ENCODE data around the gene NPAS3.

NPAS3 gene

DNA sequence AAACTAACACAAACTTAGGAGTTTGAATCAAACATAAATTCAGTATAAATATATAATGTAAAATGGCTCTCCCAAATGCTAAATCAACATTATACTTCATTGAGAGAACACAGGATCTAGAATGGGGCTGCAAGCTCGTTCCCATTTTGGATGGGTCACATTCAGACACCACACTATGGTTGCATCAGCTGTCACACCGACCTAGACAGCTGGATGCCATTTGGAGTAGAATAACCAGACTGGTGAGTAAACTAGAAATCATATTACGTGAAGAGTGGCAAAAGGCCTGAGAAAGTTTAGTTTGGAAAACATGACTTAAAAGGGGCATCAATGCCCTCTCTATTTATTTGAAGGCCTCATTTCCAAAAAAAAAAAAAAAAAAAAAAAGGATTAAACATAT, 430.4 kb downstream of the NPAS3 start:
- Histone ChIP-seq H3K27ac (ENCODE audit: low read depth, low read length) (no peak overlapping the region), H3K9me3 (ENCODE audit: control insufficient read depth in 5 of 5, low read length in 5 of 5) (no peaks in the 10 kb centered on the region), H3K4me3 (ENCODE audit: low read depth in 1 of 5, low read length in 5 of 5) (no peak overlapping the region), H3K9ac (ENCODE audit: low read length in 5 of 5) (no peak overlapping the region), H3K4me1 (ENCODE audit: control insufficient read depth in 5 of 5, insufficient read depth in 5 of 5, low read length in 5 of 5) (no peaks in the 10 kb centered on the region), H3K36me3 (ENCODE audit: control insufficient read depth in 5 of 5, insufficient read depth in 5 of 5, low read length in 5 of 5) (no peaks in the 10 kb centered on the region), H3K27me3 (ENCODE audit: control insufficient read depth in 5 of 5, insufficient read depth in 4 of 5, low read length in 5 of 5) (no peaks in the 10 kb centered on the region)

DNA sequence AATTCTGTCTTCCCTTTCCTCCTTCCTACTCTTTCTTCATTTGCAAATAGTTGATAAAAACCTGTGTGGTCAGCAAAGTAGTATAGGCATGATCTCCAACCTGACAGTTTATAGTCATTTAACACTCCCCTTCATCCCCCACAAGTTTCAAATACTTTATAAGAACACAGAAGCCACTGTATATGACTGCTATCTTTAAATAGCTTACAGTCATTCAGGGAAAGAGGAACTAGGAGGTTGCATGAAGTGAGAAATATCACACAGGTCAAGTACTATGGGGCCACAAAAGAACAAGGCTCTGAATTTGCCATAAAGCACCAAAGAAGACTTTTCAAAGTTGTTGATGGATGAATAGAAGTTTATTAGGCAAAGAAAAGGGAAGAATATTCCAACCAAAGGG, 431.3 kb downstream of the NPAS3 start:
- Histone ChIP-seq H3K4me3 (ENCODE audit: low read depth in 1 of 5, low read length in 5 of 5) (no peak overlapping the region), H3K27ac (ENCODE audit: low read depth, low read length) (no peak overlapping the region)

DNA sequence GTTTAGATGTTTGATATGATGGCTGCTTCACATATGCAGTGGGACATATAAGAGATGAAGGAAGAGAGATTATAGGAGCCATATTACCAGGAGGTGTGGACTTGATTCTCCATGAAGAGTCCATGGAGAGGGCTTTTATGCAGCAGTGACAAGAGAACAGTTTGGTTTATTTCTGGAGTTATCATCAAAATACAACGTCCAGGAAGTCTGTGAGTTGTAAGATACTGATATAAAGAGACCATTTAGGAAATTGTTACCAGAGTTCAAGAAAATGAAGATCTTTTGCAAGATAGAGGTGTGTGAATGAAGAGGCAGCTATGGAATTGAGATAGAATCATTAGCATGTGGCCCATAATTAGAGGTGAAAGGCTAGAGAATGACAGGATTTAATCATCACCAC, 431.7 kb downstream of the NPAS3 start:
- H3K9me3 ChIP-seq (ENCODE audit: control insufficient read depth in 5 of 5, low read length in 5 of 5), result no peaks in the 10 kb centered on the region
- H3K9ac ChIP-seq (ENCODE audit: low read length in 5 of 5), result no peak overlapping the region
- no peaks in the 10 kb centered on the region for H3K4me1 ChIP-seq (ENCODE audit: control insufficient read depth in 5 of 5, insufficient read depth in 5 of 5, low read length in 5 of 5)
- H3K4me3 ChIP-seq (ENCODE audit: low read depth in 1 of 5, low read length in 5 of 5), result no peak overlapping the region
- H3K27me3 ChIP-seq (ENCODE audit: control insufficient read depth in 5 of 5, insufficient read depth in 4 of 5, low read length in 5 of 5), result no peaks in the 10 kb centered on the region
- H3K27ac ChIP-seq (ENCODE audit: low read depth, low read length), result no peak overlapping the region
- H3K36me3 ChIP-seq (ENCODE audit: control insufficient read depth in 5 of 5, insufficient read depth in 5 of 5, low read length in 5 of 5), result no peaks in the 10 kb centered on the region

More for the DNA sequence above, 431.3 kb downstream of the NPAS3 start:
- no peaks in the 10 kb centered on the region for H3K9me3 ChIP-seq (ENCODE audit: control insufficient read depth in 5 of 5, low read length in 5 of 5)
- H3K36me3 ChIP-seq (ENCODE audit: control insufficient read depth in 5 of 5, insufficient read depth in 5 of 5, low read length in 5 of 5), result no peaks in the 10 kb centered on the region
- no peaks in the 10 kb centered on the region for H3K27me3 ChIP-seq (ENCODE audit: control insufficient read depth in 5 of 5, insufficient read depth in 4 of 5, low read length in 5 of 5)
- H3K4me1 ChIP-seq (ENCODE audit: control insufficient read depth in 5 of 5, insufficient read depth in 5 of 5, low read length in 5 of 5), result no peaks in the 10 kb centered on the region
- no peak overlapping the region for H3K9ac ChIP-seq (ENCODE audit: low read length in 5 of 5)

DNA sequence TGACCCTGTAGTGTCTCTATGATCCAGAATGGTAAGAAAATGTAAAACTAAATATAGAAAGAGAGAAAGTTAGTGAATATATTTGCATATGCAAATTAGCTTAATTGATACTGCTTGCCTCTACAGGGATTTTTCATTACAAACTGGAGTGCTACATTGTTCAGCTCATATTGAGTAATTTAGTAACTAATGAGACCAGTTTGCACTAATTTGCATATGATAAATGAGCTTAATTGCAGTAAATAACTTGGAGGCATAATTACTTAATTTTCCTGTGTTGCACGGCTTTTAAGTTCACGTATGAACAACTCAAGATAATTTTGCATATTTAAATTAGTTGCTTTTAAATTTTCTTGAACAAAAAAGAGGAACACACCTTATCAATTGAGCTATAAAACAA, 436.5 kb downstream of the NPAS3 start:
- Histone ChIP-seq H3K9me3 (ENCODE audit: control insufficient read depth in 5 of 5, low read length in 5 of 5) (no peaks in the 10 kb centered on the region), H3K36me3 (ENCODE audit: control insufficient read depth in 5 of 5, insufficient read depth in 5 of 5, low read length in 5 of 5) (no peaks in the 10 kb centered on the region), H3K4me3 (ENCODE audit: low read depth in 1 of 5, low read length in 5 of 5) (no peak overlapping the region), H3K4me1 (ENCODE audit: control insufficient read depth in 5 of 5, insufficient read depth in 5 of 5, low read length in 5 of 5) (no peaks in the 10 kb centered on the region), H3K9ac (ENCODE audit: low read length in 5 of 5) (no peak overlapping the region), H3K27me3 (ENCODE audit: control insufficient read depth in 5 of 5, insufficient read depth in 4 of 5, low read length in 5 of 5) (no peaks in the 10 kb centered on the region), H3K27ac (ENCODE audit: low read depth, low read length) (no peak overlapping the region)

DNA sequence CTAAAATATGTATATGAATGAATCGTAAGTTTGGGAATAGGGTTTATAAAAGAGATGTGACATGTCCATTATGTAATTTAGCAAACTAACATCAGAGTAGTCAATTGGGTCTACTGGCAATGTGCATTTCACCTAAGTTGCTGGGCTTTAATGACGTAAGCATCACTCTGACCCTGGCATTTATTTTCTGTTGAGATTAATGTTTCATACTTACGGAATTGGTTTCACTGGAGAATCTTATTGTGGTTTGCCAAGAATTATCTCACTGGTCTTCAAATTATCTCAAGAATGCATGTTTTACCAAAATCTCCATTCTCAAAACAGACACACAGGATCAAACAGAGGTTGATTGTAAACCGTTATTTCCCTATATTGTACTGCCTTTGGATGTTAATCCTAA, 437.1 kb downstream of the NPAS3 start:
- Histone ChIP-seq H3K9ac (ENCODE audit: low read length in 5 of 5) (no peak overlapping the region), H3K36me3 (ENCODE audit: control insufficient read depth in 5 of 5, insufficient read depth in 5 of 5, low read length in 5 of 5) (no peaks in the 10 kb centered on the region), H3K27me3 (ENCODE audit: control insufficient read depth in 5 of 5, insufficient read depth in 4 of 5, low read length in 5 of 5) (no peaks in the 10 kb centered on the region), H3K4me1 (ENCODE audit: control insufficient read depth in 5 of 5, insufficient read depth in 5 of 5, low read length in 5 of 5) (no peaks in the 10 kb centered on the region), H3K4me3 (ENCODE audit: low read depth in 1 of 5, low read length in 5 of 5) (no peak overlapping the region), H3K9me3 (ENCODE audit: control insufficient read depth in 5 of 5, low read length in 5 of 5) (no peaks in the 10 kb centered on the region), H3K27ac (ENCODE audit: low read depth, low read length) (no peak overlapping the region)

DNA sequence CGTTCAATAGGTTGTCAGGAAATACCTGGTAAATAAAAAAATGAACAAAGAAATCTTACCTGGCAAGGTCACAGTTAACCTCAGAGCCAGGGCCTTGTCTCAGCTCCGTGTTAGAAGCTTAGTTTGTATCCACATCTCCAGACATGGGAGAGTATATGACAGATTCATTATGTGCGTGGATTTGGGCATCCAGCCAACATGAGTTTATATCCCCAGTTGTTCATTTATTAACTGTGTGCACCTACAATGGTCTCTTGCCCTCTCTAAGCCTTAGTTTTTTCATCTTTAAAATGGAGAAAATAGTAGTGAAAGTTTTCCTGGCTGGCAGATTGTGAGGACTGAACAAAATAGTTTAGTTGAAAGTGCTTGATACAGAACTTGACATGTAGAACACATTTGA, 437.8 kb downstream of the NPAS3 start:
- no peak overlapping the region for H3K9ac ChIP-seq (ENCODE audit: low read length in 5 of 5)
- H3K4me3 ChIP-seq (ENCODE audit: low read depth in 1 of 5, low read length in 5 of 5), result no peak overlapping the region
- no peaks in the 10 kb centered on the region for H3K36me3 ChIP-seq (ENCODE audit: control insufficient read depth in 5 of 5, insufficient read depth in 5 of 5, low read length in 5 of 5)
- no peak overlapping the region for H3K27ac ChIP-seq (ENCODE audit: low read depth, low read length)
- H3K9me3 ChIP-seq (ENCODE audit: control insufficient read depth in 5 of 5, low read length in 5 of 5), result no peaks in the 10 kb centered on the region
- H3K27me3 ChIP-seq (ENCODE audit: control insufficient read depth in 5 of 5, insufficient read depth in 4 of 5, low read length in 5 of 5), result no peaks in the 10 kb centered on the region
- H3K4me1 ChIP-seq (ENCODE audit: control insufficient read depth in 5 of 5, insufficient read depth in 5 of 5, low read length in 5 of 5), result no peaks in the 10 kb centered on the region

DNA sequence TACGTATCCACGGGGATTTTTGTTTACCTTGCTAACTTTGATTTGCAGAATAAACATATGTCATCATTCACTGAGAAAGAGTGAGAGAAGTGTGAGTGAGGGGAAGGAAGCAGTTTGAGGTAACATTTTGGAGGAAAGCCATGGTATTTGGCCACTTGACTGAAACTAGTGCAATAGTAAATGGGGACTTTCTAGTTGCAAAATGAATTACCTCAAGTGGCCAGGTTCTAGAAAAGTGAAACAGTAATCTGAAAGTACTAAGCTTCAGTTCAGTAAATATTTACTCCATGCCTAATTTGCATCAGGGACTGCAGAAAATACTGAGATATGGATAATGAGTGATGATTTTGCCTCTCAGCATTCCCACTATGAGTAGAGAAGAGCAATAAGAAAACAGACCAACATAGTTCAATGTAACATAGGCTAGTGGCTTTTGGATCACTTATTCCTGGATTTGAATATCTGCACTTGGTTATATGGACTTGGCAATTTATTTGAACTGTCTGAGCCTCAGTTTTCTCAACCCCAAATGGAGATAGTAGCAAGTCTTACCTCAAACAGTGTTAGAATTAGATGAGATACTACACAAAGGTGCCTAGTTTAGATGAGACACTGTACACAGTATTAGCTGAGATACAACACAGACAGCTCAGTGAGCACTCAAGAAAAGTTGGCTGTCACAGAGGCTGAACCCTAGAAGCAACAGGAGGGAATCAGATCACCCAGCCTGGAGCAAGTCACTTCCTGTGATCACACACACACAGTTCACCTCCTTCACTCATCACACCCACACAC, 439.1 kb downstream of the NPAS3 start:
- no peak overlapping the region for H3K9ac ChIP-seq (ENCODE audit: low read length in 5 of 5)
- no peaks in the 10 kb centered on the region for H3K9me3 ChIP-seq (ENCODE audit: control insufficient read depth in 5 of 5, low read length in 5 of 5)
- no peaks in the 10 kb centered on the region for H3K36me3 ChIP-seq (ENCODE audit: control insufficient read depth in 5 of 5, insufficient read depth in 5 of 5, low read length in 5 of 5)
- no peaks in the 10 kb centered on the region for H3K4me1 ChIP-seq (ENCODE audit: control insufficient read depth in 5 of 5, insufficient read depth in 5 of 5, low read length in 5 of 5)
- H3K27me3 ChIP-seq (ENCODE audit: control insufficient read depth in 5 of 5, insufficient read depth in 4 of 5, low read length in 5 of 5), result no peaks in the 10 kb centered on the region
- no peak overlapping the region for H3K27ac ChIP-seq (ENCODE audit: low read depth, low read length)
- no peak overlapping the region for H3K4me3 ChIP-seq (ENCODE audit: low read depth in 1 of 5, low read length in 5 of 5)

DNA sequence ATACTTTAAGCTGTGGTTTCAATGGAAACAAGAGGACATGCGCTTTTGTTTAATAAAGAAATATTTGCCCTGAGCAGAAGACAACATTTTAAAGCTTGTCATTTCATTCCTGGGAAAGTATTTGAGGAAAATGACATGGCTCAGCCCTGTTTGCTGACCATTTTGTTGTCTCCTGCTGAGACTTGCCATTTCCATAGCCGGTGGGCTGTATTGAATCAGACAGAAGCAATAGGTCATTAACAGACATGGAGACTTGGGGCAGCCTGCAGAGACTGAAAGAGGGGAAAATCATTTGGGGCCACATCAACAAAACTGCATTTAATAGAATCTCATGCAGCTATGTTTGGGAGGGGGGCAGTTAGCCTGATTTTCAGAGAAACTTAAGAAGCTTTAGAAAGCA, 443.0 kb downstream of the NPAS3 start:
- no peaks in the 10 kb centered on the region for H3K27me3 ChIP-seq (ENCODE audit: control insufficient read depth in 5 of 5, insufficient read depth in 4 of 5, low read length in 5 of 5)
- H3K9me3 ChIP-seq (ENCODE audit: control insufficient read depth in 5 of 5, low read length in 5 of 5), result no peaks in the 10 kb centered on the region
- H3K4me1 ChIP-seq (ENCODE audit: control insufficient read depth in 5 of 5, insufficient read depth in 5 of 5, low read length in 5 of 5), result no peaks in the 10 kb centered on the region
- H3K9ac ChIP-seq (ENCODE audit: low read length in 5 of 5), result no peak overlapping the region
- no peak overlapping the region for H3K4me3 ChIP-seq (ENCODE audit: low read depth in 1 of 5, low read length in 5 of 5)
- H3K36me3 ChIP-seq (ENCODE audit: control insufficient read depth in 5 of 5, insufficient read depth in 5 of 5, low read length in 5 of 5), result no peaks in the 10 kb centered on the region
- no peak overlapping the region for H3K27ac ChIP-seq (ENCODE audit: low read depth, low read length)

DNA sequence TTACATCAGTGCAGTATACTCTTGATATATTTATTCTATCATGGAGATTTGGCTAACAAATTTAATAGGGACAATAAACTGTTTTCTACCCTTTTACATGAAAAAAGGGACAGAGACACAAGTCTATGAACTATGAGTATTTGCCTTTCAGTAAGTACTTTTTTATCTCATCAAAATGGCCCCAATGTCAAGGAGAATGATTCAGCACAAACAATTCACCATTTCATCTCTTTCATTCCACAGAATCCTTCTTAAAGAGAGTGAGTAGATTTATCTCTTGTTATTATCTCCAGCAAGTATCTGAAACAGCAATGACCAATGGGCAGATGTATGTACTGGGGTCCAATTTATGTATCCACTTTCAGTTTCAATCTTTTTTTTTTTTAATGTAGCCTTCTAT, 447.5 kb downstream of the NPAS3 start:
- Histone ChIP-seq H3K9ac (ENCODE audit: low read length in 5 of 5) (no peak overlapping the region), H3K36me3 (ENCODE audit: control insufficient read depth in 5 of 5, insufficient read depth in 5 of 5, low read length in 5 of 5) (no peaks in the 10 kb centered on the region), H3K27ac (ENCODE audit: low read depth, low read length) (no peak overlapping the region), H3K4me1 (ENCODE audit: control insufficient read depth in 5 of 5, insufficient read depth in 5 of 5, low read length in 5 of 5) (no peaks in the 10 kb centered on the region), H3K4me3 (ENCODE audit: low read depth in 1 of 5, low read length in 5 of 5) (no peak overlapping the region), H3K27me3 (ENCODE audit: control insufficient read depth in 5 of 5, insufficient read depth in 4 of 5, low read length in 5 of 5) (no peaks in the 10 kb centered on the region), H3K9me3 (ENCODE audit: control insufficient read depth in 5 of 5, low read length in 5 of 5) (no peaks in the 10 kb centered on the region)

DNA sequence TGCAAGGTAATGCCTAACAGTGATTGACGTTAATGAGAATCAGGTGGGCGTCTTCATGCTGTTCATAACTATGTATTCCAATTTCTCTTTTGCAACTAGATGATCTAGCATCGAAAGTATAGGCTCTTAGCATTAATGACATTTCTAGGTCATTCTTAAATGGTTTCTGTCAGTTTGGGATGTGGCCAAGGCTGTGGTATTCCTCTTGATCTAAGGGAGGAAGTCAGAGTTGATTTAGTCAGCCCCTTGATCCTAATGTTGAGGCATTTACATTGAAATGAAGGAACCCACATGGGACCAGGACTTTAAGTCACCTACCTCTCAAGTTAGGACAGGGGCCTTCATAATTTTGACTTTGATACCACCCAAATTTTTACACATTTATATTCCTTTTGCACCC, 448.1 kb downstream of the NPAS3 start:
- Histone ChIP-seq H3K4me3 (ENCODE audit: low read depth in 1 of 5, low read length in 5 of 5) (no peak overlapping the region), H3K36me3 (ENCODE audit: control insufficient read depth in 5 of 5, insufficient read depth in 5 of 5, low read length in 5 of 5) (no peaks in the 10 kb centered on the region), H3K27me3 (ENCODE audit: control insufficient read depth in 5 of 5, insufficient read depth in 4 of 5, low read length in 5 of 5) (no peaks in the 10 kb centered on the region), H3K9me3 (ENCODE audit: control insufficient read depth in 5 of 5, low read length in 5 of 5) (no peaks in the 10 kb centered on the region), H3K4me1 (ENCODE audit: control insufficient read depth in 5 of 5, insufficient read depth in 5 of 5, low read length in 5 of 5) (no peaks in the 10 kb centered on the region), H3K27ac (ENCODE audit: low read depth, low read length) (no peak overlapping the region), H3K9ac (ENCODE audit: low read length in 5 of 5) (no peak overlapping the region)
